Measurements from ENCODE around the gene AGAP1. TPM values are rescaled to one million over a fixed set of nuclear protein-coding genes. Genes with fewer than 3 reads are reported as not detected.

Gene AGAP1
- total RNA-seq, 1 donor: 18.5 TPM

DNA sequence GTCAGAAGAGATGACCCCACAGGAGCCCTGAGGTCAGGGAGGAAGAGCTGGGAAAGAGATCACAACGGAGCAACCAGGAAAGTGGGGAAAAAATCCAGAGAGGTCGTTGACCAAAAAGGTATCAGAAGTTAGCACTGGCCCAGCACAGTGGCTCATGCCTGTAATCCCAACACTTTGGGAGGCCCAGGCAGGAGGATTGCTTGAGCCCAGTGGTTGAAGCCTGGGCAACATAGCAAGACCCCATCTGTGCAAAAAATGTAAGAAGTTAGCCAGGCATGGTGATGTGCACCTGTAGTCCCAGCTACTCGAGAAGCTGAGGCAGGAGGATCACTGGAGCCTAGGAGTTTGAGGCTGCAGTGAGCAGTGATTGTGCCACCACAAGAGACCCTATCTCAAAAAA, 552.9 kb downstream of the AGAP1 start:
- H3K4me3 ChIP-seq (ENCODE audit: insufficient read depth, low read length): no peak overlapping the region
- no peaks in the 10 kb centered on the region for H3K9me3 ChIP-seq (ENCODE audit: low read depth, low read length)
- no peak overlapping the region for H2AFZ ChIP-seq (ENCODE audit: low read length)
- no peaks in the 10 kb centered on the region for H4K20me1 ChIP-seq (ENCODE audit: insufficient read depth, low read length)
- TF ChIP-seq, protein P1, sequence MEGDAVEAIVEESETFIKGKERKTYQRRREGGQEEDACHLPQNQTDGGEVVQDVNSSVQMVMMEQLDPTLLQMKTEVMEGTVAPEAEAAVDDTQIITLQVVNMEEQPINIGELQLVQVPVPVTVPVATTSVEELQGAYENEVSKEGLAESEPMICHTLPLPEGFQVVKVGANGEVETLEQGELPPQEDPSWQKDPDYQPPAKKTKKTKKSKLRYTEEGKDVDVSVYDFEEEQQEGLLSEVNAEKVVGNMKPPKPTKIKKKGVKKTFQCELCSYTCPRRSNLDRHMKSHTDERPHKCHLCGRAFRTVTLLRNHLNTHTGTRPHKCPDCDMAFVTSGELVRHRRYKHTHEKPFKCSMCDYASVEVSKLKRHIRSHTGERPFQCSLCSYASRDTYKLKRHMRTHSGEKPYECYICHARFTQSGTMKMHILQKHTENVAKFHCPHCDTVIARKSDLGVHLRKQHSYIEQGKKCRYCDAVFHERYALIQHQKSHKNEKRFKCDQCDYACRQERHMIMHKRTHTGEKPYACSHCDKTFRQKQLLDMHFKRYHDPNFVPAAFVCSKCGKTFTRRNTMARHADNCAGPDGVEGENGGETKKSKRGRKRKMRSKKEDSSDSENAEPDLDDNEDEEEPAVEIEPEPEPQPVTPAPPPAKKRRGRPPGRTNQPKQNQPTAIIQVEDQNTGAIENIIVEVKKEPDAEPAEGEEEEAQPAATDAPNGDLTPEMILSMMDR (IDR thresholded peaks at IDR 0.05; ENCODE audit: extremely low read depth, low read depth, low read length): no peak
- H3K27ac ChIP-seq (ENCODE audit: low read depth, low read length): no peak overlapping the region
- H3K4me1 ChIP-seq (ENCODE audit: insufficient read depth, low read length): no peaks in the 10 kb centered on the region
- H3K36me3 ChIP-seq (ENCODE audit: insufficient read depth, low read length): peaks cover 7% of the 10 kb centered on the region
- no peaks in the 10 kb centered on the region for H3K27me3 ChIP-seq (ENCODE audit: insufficient read depth, low read length)
- no peak for DNase-seq (ENCODE audit: insufficient read length, low spot score, missing footprints)
- H3K79me2 ChIP-seq (ENCODE audit: insufficient read depth, low read length): no peaks in the 10 kb centered on the region
- H3K4me2 ChIP-seq (ENCODE audit: insufficient read depth, low read length): no peak overlapping the region

- TF ChIP-seq, protein P1 (IDR thresholded peaks at IDR 0.05; ENCODE audit: extremely low read depth, low read depth, low read length): no peak
- Histone ChIP-seq H3K9me3 (ENCODE audit: low read depth, low read length) (no peaks in the 10 kb centered on the region), H3K4me1 (ENCODE audit: insufficient read depth, low read length) (no peaks in the 10 kb centered on the region), H3K27ac (ENCODE audit: low read depth, low read length) (no peak overlapping the region), H3K36me3 (ENCODE audit: insufficient read depth, low read length) (peaks cover 7% of the 10 kb centered on the region), H3K4me3 (ENCODE audit: insufficient read depth, low read length) (no peak overlapping the region), H3K4me2 (ENCODE audit: insufficient read depth, low read length) (no peak overlapping the region), H2AFZ (ENCODE audit: low read length) (no peak overlapping the region), H3K79me2 (ENCODE audit: insufficient read depth, low read length) (no peaks in the 10 kb centered on the region), H4K20me1 (ENCODE audit: insufficient read depth, low read length) (no peaks in the 10 kb centered on the region), H3K27me3 (ENCODE audit: insufficient read depth, low read length) (no peaks in the 10 kb centered on the region)
- no peak for DNase-seq (ENCODE audit: insufficient read length, low spot score, missing footprints)
Observed at GRCh38 chr2:236047176-236047575, 553.3 kb downstream of the AGAP1 start.

DNA sequence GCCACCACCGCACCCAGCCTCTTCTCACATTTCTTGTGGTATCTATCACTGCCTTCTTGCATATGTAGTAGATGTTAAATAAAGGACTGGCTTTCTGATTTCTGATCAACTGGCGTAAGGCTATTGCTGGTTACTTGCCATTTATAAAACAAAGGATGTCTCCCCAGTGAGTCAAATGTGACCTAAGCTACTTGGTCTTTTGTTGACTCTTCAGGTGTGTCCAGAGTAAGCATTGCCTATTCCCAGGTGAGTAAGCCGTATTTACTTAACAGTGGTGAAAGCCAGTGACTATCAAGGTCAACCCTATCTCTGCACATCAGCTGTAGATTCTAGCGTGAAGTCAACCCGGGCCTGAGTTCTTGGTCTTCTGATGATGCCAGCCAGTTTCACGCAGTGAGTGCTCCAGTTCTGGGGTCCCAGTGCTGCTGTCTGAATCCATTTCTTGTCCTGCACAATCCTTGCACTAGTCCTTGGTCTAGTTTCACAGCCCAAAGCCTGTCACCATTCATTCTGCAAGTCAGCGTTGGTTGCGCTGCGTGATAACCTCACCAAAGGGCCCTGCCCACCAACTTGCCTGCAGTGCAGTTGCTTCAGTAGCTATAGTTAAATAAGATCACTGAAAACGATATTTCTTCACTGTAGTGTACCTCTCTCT, 554.2 kb downstream of the AGAP1 start:
- no peak overlapping the region for H3K4me3 ChIP-seq (ENCODE audit: insufficient read depth, low read length)
- no peaks in the 10 kb centered on the region for H3K79me2 ChIP-seq (ENCODE audit: insufficient read depth, low read length)
- H3K9me3 ChIP-seq (ENCODE audit: low read depth, low read length): no peaks in the 10 kb centered on the region
- no peaks in the 10 kb centered on the region for H3K27me3 ChIP-seq (ENCODE audit: insufficient read depth, low read length)
- no peaks in the 10 kb centered on the region for H4K20me1 ChIP-seq (ENCODE audit: insufficient read depth, low read length)
- DNase-seq (ENCODE audit: insufficient read length, low spot score, missing footprints): no peak
- no peak overlapping the region for H3K4me2 ChIP-seq (ENCODE audit: insufficient read depth, low read length)
- no peak overlapping the region for H2AFZ ChIP-seq (ENCODE audit: low read length)
- peaks cover 7% of the 10 kb centered on the region for H3K36me3 ChIP-seq (ENCODE audit: insufficient read depth, low read length)
- TF ChIP-seq, protein P1 (IDR thresholded peaks at IDR 0.05; ENCODE audit: extremely low read depth, low read depth, low read length): no peak
- H3K27ac ChIP-seq (ENCODE audit: low read depth, low read length): no peak overlapping the region
- no peaks in the 10 kb centered on the region for H3K4me1 ChIP-seq (ENCODE audit: insufficient read depth, low read length)

GRCh38 chr2:236049981-236050380, 556.1 kb downstream of the AGAP1 start:
- no peak for DNase-seq (ENCODE audit: insufficient read length, low spot score, missing footprints)
- TF ChIP-seq, protein P1 (IDR thresholded peaks at IDR 0.05; ENCODE audit: extremely low read depth, low read depth, low read length): no peak
- Histone ChIP-seq H3K4me3 (ENCODE audit: insufficient read depth, low read length) (no peak overlapping the region), H3K27ac (ENCODE audit: low read depth, low read length) (no peak overlapping the region), H3K27me3 (ENCODE audit: insufficient read depth, low read length) (no peaks in the 10 kb centered on the region), H2AFZ (ENCODE audit: low read length) (no peak overlapping the region), H3K79me2 (ENCODE audit: insufficient read depth, low read length) (no peaks in the 10 kb centered on the region), H3K4me1 (ENCODE audit: insufficient read depth, low read length) (no peaks in the 10 kb centered on the region), H3K4me2 (ENCODE audit: insufficient read depth, low read length) (no peak overlapping the region), H4K20me1 (ENCODE audit: insufficient read depth, low read length) (no peaks in the 10 kb centered on the region), H3K36me3 (ENCODE audit: insufficient read depth, low read length) (peaks cover 7% of the 10 kb centered on the region), H3K9me3 (ENCODE audit: low read depth, low read length) (no peaks in the 10 kb centered on the region)
